Spleen (tissue), 11 donors: ENCODE results near the gene BCAR3. TPM values are rescaled to one million over a fixed set of nuclear protein-coding genes. Genes with fewer than 3 reads are reported as not detected.

ENCODE experiments used
- DNase-seq: peaks from one replicate; pipeline ENCODE4 v3.0.0-alpha.2; 2020
- H3K27ac ChIP-seq, 8 donors: fragments of 200-600 bp; sonication (generic) in 7 of 8; 1 replicate in 4 of 8; 2 replicates in 4 of 8; pipeline versions ENCODE4 v1.5.0 to v1.8.0; 2016 to 2021; ENCODE audit warnings: inconsistent platforms in 4 of 8, mild to moderate bottlenecking in 4 of 8, moderate library complexity in 1 of 8
- H3K27me3 ChIP-seq, 7 donors: fragments of 200-600 bp; sonication (generic) in 6 of 7; replicated peaks in 1 of 7; 1 replicate in 4 of 7; 2 replicates in 3 of 7; pipeline versions ENCODE4 v1.5.0 to v1.8.0; 2016 to 2021; ENCODE audit warnings: inconsistent platforms in 3 of 7, mild to moderate bottlenecking in 1 of 7
- H3K36me3 ChIP-seq, 6 donors: fragments of 200-600 bp; sonication (generic) in 5 of 6; 1 replicate in 4 of 6; 2 replicates in 2 of 6; pipeline versions ENCODE4 v1.5.0 to v1.8.0; 2016 to 2021; ENCODE audit warnings: inconsistent platforms in 2 of 6
- H3K4me1 ChIP-seq, 6 donors: fragments of 200-600 bp; sonication (generic) in 5 of 6; 1 replicate in 3 of 6; 2 replicates in 3 of 6; pipeline versions ENCODE4 v1.5.0 to v1.8.0; 2016 to 2021; ENCODE audit warnings: inconsistent platforms in 3 of 6
- H3K4me3 ChIP-seq, 8 donors: fragments of 200-600 bp; sonication (generic) in 7 of 8; 1 replicate in 4 of 8; 2 replicates in 4 of 8; pipeline versions ENCODE4 v1.5.0 to v1.8.0; 2016 to 2021; ENCODE audit warnings: inconsistent platforms in 4 of 8, mild to moderate bottlenecking in 4 of 8, moderate library complexity in 2 of 8
- H3K9me3 ChIP-seq, 8 donors: fragments of 200-600 bp; sonication (generic) in 7 of 8; 1 replicate in 4 of 8; 2 replicates in 4 of 8; pipeline versions ENCODE4 v1.5.0 to v1.8.0; 2016 to 2021; ENCODE audit warnings: inconsistent platforms in 4 of 8
- CTCF ChIP-seq, 11 experiments: fragments of 200-600 bp in 7 of 11; fragments of 450-650 bp in 4 of 11; sonication (generic) in 4 of 11; IDR thresholded peaks in 8 of 11; conservative IDR thresholded peaks in 3 of 11; 1 replicate in 7 of 11; 2 replicates in 4 of 11; pipeline versions ENCODE4 v1.4.0 to v1.8.0; 2016 to 2021; ENCODE audit warnings: antibody characterized with exemption in 11 of 11, inconsistent platforms in 4 of 11, mild to moderate bottlenecking in 1 of 11
- POLR2A ChIP-seq, 3 donors: fragments of 450-650 bp; IDR thresholded peaks; one replicate each; pipeline ENCODE4 v1.5.1; 2017; ENCODE audit warnings: antibody characterized with exemption in 3 of 3, mild to moderate bottlenecking in 1 of 3
- POLR2AphosphoS5 ChIP-seq, 3 donors: sonication (generic); formaldehyde crosslinking; IDR thresholded peaks; one replicate each; pipeline ENCODE4 v1.5.1; 2017; ENCODE audit warnings: antibody characterized with exemption in 3 of 3
- WGBS, 5 donors: extraction: QIAGEN DNeasy Blood & Tissue Kit in 3 of 5; methylation state at CpG; one replicate each; pipeline versions ENCODE4 v1.1.5 to v1.1.7; 2013 to 2018; 5-methylcytosine and 5-hydroxymethylcytosine counted together
- intact Hi-C: fragments of 100-400 bp; cut with DNase I; formaldehyde crosslinking; loops from one replicate; pipeline ENCODE4 v1.15.0; 2023; ENCODE audit warnings: low total_unique reads
- polyA plus RNA-seq, 3 donors: library from polyadenylated mRNA; stranded (reverse); fragments of 200-250 nt; gene quantifications; one replicate each; pipeline ENCODE4 v1.2.1, GENCODE V29; 2013
- total RNA-seq, 7 donors: library from RNA; depleted of rRNA in 3 of 7; stranded (reverse); fragments of >200 nt in 3 of 7; fragmentation: NEBNext Ultra II Directional in 4 of 7; extraction: Animal tissue kit (Norgen Biotek cat#: 25700) in 4 of 7; gene quantifications; one replicate each; pipeline versions ENCODE4 v1.1.0 to v1.2.1, GENCODE V29; 2016 to 2021
- donor health status: healthy with polysubstance abuse.
- donor health status: DM: no; HTN: no; CAD: no; lungs with moderate emphysema.
- donor health status: DM: no; HTN: no; CAD: no.
- donor health status: Bipolar disorder and iron deficiency.
- donor health status: healthy.
- donor health status: DM: no; HTN: no; CAD: no.
- donor health status: DM: yes; HTN: yes; CAD: no.

Gene BCAR3
- total and polyA plus RNA-seq, 10 donors: 3.5 to 18.0 (median 11.8) TPM

- intact Hi-C loops: no loop called here
- WGBS, 5 donors: 87 to 96% (median 94%) methylated on average over 10 to 12 of the region's 12 CpGs
- no peaks in the 10 kb centered on the region for H3K9me3 ChIP-seq
- no peaks in the 10 kb centered on the region for H3K27me3 ChIP-seq
- no peak overlapping the region for H3K27ac ChIP-seq
- no peak for DNase-seq
- H3K4me3 ChIP-seq: no peak overlapping the region
- H3K36me3 ChIP-seq: peaks cover 0 to 95% (median 32%) of the 10 kb centered on the region in 6 donors
- H3K4me1 ChIP-seq: no peaks in the 10 kb centered on the region
- TF ChIP-seq CTCF (IDR thresholded peaks at IDR 0.05 in 8 of 11, conservative IDR thresholded peaks at IDR 0.05 in 3 of 11): no peak
- no peak for TF ChIP-seq POLR2AphosphoS5 (IDR thresholded peaks at IDR 0.05)
- no peak for TF ChIP-seq POLR2A (IDR thresholded peaks at IDR 0.05)
Observed at GRCh38 chr1:93571623-93572310, 109.9 kb downstream of the BCAR3 start.

DNA sequence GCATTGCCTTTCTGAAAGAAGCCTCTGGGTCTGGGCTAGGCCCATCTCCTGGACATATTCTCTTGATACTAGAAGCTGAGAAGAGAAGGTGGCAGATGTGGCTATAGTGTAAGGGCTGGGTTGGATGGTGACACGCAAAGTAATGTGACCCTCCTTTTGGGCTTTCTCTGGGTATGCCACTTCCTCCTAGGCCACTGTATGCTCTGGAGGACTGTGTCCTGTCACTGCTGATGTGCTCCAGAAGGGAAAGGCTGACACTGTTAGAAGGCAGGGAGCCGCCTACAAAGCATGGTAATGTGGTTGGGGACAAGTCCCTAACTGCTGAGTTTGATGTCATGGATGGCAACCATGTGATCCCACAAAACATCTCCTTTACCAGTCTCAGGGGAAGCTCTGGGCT lies 112.1 kb downstream of the BCAR3 start:
- H3K4me3 ChIP-seq: no peak overlapping the region
- H3K27ac ChIP-seq: no peak overlapping the region
- H3K36me3 ChIP-seq: peaks cover 0 to 94% (median 31%) of the 10 kb centered on the region in 6 donors

DNA sequence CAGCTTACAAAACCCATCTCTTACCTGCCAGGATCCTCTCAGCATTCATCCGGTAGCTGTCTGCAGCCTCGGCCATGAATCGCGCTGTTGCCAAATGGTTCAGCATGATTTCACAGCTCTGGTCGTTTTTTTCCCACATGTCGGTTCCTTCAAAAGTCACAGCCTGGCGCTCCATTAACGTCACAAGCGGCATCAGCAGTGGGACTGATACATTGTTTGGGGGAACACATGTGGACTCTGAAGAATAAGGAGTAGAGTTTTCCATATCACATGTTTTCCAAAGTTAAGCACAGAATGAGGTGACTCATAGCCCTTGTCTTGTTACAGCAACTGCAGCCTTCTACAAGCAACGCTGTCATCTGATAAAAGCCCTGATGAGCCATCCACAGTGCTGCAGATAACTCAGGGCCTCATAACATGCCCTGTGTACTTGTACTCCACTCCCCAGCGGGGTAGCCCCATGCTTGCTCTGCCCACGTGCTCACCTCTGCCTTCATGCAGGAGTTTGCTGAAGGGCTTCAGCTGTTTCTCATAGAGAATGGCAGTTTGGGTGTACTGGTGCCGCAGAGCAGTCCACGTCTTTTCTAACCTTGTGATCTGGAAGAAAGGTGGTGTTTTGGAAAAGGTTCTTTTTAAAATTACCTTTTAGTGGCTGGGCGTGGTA lies 114.2 kb downstream of the BCAR3 start:
- no peak overlapping the region for H3K27ac ChIP-seq
- TF ChIP-seq CTCF (IDR thresholded peaks at IDR 0.05 in 8 of 11, conservative IDR thresholded peaks at IDR 0.05 in 3 of 11) (no peak), POLR2AphosphoS5 (IDR thresholded peaks at IDR 0.05) (no peak), POLR2A (IDR thresholded peaks at IDR 0.05) (no peak)
- no peaks in the 10 kb centered on the region for H3K4me1 ChIP-seq
- no peak for DNase-seq
- H3K27me3 ChIP-seq: no peaks in the 10 kb centered on the region
- H3K9me3 ChIP-seq: no peaks in the 10 kb centered on the region
- 84 to 97% (median 93%) methylated on average over 15 of the region's 15 CpGs for WGBS, 5 donors
- intact Hi-C loops: no loop called here
- H3K4me3 ChIP-seq: no peak overlapping the region
- H3K36me3 ChIP-seq: peaks cover 0 to 97% (median 29%) of the 10 kb centered on the region in 6 donors

More for the DNA sequence above, 112.1 kb downstream of the BCAR3 start:
- H3K27me3 ChIP-seq: no peaks in the 10 kb centered on the region
- DNase-seq: no peak
- intact Hi-C loops: no loop called here
- TF ChIP-seq CTCF (IDR thresholded peaks at IDR 0.05 in 8 of 11, conservative IDR thresholded peaks at IDR 0.05 in 3 of 11) (no peak), POLR2A (IDR thresholded peaks at IDR 0.05) (no peak), POLR2AphosphoS5 (IDR thresholded peaks at IDR 0.05) (no peak)
- no peaks in the 10 kb centered on the region for H3K4me1 ChIP-seq
- no peaks in the 10 kb centered on the region for H3K9me3 ChIP-seq
- WGBS, 5 donors: 74 to 95% (median 92%) methylated on average over 2 of the region's 2 CpGs

- H3K36me3 ChIP-seq: peaks cover 0 to 97% (median 25%) of the 10 kb centered on the region in 6 donors
Observed at GRCh38 chr1:93566227-93566626, 115.4 kb downstream of the BCAR3 start.

More at GRCh38 chr1:93566227-93566626, 115.4 kb downstream of the BCAR3 start:
- WGBS, 5 donors: 60 to 73% (median 71%) methylated on average over 10 of the region's 10 CpGs
- intact Hi-C loops: no loop called here
- Histone ChIP-seq H3K27me3 (no peaks in the 10 kb centered on the region), H3K4me1 (no peaks in the 10 kb centered on the region), H3K27ac (no peak overlapping the region), H3K4me3 (no peak overlapping the region), H3K9me3 (no peaks in the 10 kb centered on the region)
- TF ChIP-seq CTCF (IDR thresholded peaks at IDR 0.05 in 8 of 11, conservative IDR thresholded peaks at IDR 0.05 in 3 of 11): no peak
- no peak for TF ChIP-seq POLR2A (IDR thresholded peaks at IDR 0.05)
- TF ChIP-seq POLR2AphosphoS5 (IDR thresholded peaks at IDR 0.05): no peak
- DNase-seq: no peak
